22Rv1 (cell line): ENCODE results near the gene STARD3.

Source experiments
- ZFX ChIP-seq: fragments of 450-650 bp; IDR thresholded peaks from 2 replicates; pipeline ENCODE4 v1.6.1; 2017; ENCODE audit warnings: antibody characterized with exemption, borderline replicate concordance
- TF ChIP-seq, protein P1 (sequence below): fragments of 450-650 bp; IDR thresholded peaks from 2 replicates; pipeline ENCODE4 v1.5.1; 2017; ENCODE audit warnings: mild to moderate bottlenecking

DNA sequence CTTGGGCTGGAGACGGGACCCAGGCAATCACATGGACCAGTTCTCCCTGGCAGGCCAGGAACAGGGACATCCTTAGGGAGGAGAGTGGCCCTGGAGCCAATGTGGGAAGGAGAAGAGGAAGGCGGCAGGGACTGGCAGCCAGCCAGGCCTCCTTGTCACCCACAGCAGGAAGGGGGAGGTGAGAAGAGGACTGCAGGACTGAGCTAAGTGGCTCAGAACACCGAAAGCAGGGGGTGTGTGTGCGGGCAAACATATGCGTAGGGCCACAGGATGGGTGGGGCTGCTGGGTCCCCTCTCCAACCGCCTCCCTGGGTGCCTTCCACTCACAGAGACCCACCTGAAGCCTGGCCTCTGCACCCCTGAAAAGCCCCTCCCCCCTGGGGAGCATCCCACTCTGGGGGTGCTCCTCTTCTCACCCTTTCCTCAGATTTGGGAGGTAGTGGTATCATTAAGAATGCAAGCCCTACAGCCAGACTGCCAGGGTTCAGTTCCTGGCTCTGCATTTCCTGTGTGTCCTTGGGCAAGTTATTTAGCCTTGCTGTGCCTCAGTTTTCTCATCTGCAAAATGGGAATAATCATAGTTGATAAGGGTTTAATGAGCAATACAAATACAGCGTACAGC lies 39.4 kb downstream of the STARD3 start:
- TF ChIP-seq ZFX = no peak
- TF ChIP-seq, protein P1, sequence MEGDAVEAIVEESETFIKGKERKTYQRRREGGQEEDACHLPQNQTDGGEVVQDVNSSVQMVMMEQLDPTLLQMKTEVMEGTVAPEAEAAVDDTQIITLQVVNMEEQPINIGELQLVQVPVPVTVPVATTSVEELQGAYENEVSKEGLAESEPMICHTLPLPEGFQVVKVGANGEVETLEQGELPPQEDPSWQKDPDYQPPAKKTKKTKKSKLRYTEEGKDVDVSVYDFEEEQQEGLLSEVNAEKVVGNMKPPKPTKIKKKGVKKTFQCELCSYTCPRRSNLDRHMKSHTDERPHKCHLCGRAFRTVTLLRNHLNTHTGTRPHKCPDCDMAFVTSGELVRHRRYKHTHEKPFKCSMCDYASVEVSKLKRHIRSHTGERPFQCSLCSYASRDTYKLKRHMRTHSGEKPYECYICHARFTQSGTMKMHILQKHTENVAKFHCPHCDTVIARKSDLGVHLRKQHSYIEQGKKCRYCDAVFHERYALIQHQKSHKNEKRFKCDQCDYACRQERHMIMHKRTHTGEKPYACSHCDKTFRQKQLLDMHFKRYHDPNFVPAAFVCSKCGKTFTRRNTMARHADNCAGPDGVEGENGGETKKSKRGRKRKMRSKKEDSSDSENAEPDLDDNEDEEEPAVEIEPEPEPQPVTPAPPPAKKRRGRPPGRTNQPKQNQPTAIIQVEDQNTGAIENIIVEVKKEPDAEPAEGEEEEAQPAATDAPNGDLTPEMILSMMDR = no peak
